HL-60/S4 treated with phorbol 12-myristate 13-acetate at 8.2 ng/mL for 4 days and 3 days (cell line): ENCODE results near the gene CD99L2.

Source experiments
- in situ Hi-C: fragments of 300-500 bp; cut with MboI; formaldehyde crosslinking; loops from 2 replicates; pipeline ENCODE4 v1.15.0; 2022; ENCODE audit warnings: low sequenced_read_pairs

The CD99L2 gene

GRCh38 chrX:150806827-150807226 is 91.6 kb downstream of the CD99L2 start:
- in situ Hi-C loops = no loop called here

GRCh38 chrX:150805736-150806135 is 92.7 kb downstream of the CD99L2 start:
- in situ Hi-C loops = no loop called here

GRCh38 chrX:150792949-150793527 is 105.4 kb downstream of the CD99L2 start:
- in situ Hi-C loops = loop anchor here (25.0 kb wide), 1 partner anchor 294 kb away; no protein-coding TSS in a partner anchor

- in situ Hi-C loops = loop anchor here (25.0 kb wide), 1 partner anchor 297 kb away; no protein-coding TSS in a partner anchor
These were observed 108.4 kb downstream of the CD99L2 start for GRCh38 chrX:150790021-150790420.

GRCh38 chrX:150781677-150782076 is 116.8 kb downstream of the CD99L2 start:
- in situ Hi-C loops = loop anchor here (25.0 kb wide), 1 partner anchor 306 kb away; no protein-coding TSS in a partner anchor

DNA sequence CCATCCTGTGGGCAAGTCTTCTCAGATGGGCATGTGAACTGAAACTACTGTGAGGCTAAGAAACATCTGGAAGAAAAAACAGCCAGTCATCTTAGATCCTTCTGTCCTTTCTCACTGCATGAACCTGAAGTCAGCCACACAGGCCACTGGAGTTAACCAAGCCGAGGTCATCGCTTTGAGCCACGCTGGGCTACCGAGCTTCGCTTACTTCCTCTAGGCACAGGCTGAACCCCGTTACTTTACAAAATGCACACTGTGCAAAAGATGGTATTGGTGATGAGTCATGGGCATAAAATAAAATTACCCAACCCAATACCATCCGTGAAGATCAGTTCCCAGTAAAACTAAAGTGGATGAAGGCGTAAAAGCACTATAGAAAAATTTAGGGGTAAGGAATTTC is 119.1 kb downstream of the CD99L2 start:
- in situ Hi-C loops = loop anchor here (25.0 kb wide), 1 partner anchor 308 kb away; no protein-coding TSS in a partner anchor

DNA sequence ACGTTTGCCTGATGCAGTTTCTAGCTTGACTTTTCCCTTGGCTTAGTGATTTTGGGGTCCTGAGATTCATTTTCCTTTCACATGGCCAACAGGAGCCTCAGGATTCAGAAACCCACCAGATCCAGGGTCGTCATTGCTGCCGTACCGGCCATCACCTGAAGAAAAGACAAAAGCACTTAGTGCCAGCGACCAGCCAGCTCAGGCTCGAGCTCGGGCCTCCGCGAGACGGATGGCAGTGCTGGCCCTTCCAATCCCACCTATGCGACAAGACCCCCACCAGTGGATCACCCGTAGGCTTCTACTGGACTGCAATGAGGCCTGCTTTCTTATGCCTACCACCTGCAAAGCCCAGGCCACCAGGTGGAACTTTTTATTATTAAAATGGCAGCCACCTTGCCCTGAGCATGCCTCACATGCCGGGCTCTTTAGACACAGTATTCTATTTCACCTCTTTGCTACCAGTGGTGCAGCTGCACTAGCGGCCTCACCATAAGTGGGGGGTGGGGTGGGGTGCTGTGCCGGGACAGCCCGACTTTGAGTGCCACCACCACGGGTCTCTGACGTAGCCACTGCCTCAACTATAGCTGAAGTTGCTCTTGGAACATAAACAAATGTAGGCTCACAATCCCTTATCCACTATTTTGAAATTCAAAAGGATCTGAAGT is 121.0 kb downstream of the CD99L2 start:
- in situ Hi-C loops = loop anchor here (25.0 kb wide), 1 partner anchor 310 kb away; no protein-coding TSS in a partner anchor

DNA sequence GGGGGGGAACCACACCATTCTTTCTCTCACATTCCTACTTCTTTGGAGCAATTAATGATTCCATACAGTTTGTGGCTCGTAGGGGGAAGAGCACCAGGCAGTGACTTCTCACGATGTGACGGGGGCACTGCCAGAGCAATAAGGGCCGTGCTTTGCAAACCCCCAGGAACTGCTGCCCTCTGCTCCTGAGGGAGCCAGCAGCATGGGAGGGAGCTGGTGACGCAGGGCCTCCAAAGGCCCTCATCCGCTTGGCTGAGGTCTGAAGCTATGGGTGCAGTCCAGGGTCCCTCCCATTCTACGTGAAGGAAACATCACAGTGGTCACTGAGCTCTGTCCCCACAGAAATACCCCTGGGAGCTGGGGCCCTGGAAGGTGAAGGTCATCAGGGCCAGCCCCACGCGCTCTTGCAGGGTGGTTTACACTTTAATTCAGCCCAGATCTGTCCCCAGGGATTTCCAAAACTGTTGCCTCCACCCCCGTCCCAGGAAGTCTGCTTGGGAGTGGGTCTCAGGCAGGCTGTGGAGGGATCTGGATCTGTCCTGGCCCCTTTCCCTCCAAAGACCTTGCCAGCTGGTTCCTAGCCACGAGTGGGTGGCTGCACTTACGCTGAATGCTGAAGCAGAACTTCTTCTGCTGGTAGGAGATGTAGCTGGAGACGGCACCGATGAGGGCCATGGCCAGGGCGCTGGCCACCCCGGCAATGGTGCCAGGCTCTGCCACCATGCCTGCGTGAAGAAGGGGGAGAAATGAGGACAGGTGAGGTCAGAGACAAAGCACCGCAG is 122.7 kb downstream of the CD99L2 start:
- in situ Hi-C loops = loop anchor here (25.0 kb wide), 1 partner anchor 312 kb away; no protein-coding TSS in a partner anchor

GRCh38 chrX:150774798-150775568 is 123.5 kb downstream of the CD99L2 start:
- in situ Hi-C loops = loop anchor here (25.0 kb wide), 1 partner anchor 312 kb away; no protein-coding TSS in a partner anchor

DNA sequence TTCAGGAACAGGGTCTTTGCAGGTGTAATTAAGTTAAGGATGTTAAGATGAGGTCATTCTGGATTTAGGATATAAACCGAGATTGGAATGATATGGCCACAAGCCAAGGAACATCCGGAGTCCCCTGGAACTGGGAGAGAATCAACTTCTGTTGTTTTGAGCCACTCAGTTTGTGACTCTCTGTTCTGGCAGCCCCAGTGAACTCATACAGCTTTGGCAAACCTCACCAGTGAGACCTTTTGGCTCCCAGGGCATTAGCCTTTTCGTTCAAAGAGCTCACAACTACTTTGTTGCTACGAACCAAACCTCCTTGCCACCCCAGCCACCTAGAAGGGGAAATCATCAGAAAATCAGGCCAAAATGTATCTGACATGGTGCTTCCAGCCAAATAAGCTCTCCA is 124.8 kb downstream of the CD99L2 start:
- in situ Hi-C loops = no loop called here

DNA sequence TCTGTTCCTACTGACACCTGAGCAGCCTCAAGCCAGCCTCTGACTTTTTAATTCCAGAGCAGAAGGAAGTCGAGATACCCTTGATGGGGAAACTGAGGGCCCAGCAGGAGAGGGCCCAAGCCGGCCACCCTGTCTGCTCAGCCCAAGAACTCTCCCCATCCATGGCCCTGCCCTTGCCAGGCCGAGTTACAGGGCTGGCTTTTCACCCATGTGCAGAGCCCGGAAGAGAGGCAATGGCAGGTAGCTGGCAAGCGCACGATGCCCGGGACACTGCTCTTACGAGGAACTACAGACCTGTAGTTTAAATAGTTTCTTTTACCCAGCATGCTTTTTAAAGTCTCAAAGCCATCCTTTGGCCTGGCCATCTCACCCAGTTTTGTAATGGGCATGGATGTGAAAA is 125.4 kb downstream of the CD99L2 start:
- in situ Hi-C loops = no loop called here

DNA sequence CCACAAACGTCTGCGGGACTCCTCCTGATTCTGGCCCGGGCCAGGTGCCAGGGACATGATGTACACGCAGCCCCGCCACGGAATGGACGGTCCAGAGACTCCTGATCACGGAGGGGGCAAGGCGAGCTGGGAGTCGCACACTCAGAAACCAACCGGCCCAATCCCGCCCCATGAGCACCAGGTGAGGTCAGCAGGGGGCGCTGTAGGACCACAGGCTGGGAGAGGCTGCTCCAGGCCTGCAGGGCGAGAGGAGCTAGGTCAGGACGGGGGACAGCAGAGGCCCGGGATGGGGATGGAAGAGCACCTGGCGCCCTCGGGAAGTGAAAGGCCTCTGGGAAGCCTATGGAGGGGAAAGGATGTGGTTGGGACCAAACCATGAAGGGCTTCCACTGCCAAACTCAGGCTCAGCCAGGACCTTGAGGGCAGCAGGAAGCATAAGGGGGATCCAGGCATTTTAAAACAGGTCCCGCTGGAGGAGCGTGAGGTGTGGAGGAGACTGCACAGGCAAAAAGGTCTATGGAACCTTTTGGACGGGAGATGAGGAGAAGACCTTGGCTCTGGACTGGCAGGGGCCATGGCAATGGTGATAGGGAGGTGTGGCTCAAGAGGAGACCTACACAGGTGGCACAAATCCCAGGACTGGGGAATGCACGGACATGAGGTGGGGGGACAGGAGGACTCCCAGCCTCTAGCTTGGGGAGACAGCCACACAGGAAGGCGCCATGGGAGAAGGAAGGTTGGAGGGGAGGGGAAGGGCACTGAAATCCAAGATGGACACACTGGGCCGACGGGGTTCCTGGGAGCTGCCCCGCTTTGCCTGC is 126.1 kb downstream of the CD99L2 start:
- in situ Hi-C loops = no loop called here

GRCh38 chrX:150771116-150771515 is 127.4 kb downstream of the CD99L2 start:
- in situ Hi-C loops = no loop called here

GRCh38 chrX:150770623-150771022 is 127.8 kb downstream of the CD99L2 start:
- in situ Hi-C loops = no loop called here

GRCh38 chrX:150769408-150769807 is 129.1 kb downstream of the CD99L2 start:
- in situ Hi-C loops = no loop called here

- in situ Hi-C loops = no loop called here
These were observed 129.8 kb downstream of the CD99L2 start for GRCh38 chrX:150768580-150769190.

- in situ Hi-C loops = no loop called here
These were observed 130.4 kb downstream of the CD99L2 start for GRCh38 chrX:150768132-150768485.

DNA sequence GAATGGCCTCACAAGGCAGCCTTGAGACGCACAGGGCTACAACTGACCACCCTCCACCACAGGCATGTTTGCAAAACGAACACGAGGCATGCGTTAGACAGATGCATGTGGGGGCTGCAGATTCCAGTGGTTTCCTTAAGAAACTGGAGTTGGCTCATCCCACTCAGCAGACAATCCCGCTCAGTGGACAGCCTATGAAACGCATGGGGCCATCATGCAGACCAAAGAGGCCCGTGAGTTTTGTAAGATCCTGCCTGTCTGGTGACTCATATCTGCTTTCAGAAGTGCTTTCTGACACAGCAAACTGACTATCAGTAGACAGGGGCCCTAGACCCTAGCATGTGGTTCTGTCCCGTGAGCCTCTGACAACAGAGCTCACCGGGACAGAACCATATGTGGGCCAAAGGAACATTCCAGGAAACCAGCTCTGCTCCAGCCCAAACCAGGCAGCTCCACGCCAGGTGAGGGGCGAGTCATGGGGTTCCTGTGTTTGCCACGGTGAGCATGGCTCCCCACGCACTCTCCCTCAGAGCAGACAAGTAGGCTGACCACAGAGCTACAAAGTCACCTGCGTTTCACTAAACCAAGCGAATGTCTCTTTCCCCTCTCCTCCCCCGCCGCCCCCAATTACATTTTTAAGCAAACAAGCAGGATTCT is 130.9 kb downstream of the CD99L2 start:
- in situ Hi-C loops = no loop called here

- in situ Hi-C loops = no loop called here
These were observed 131.4 kb downstream of the CD99L2 start for GRCh38 chrX:150767045-150767395.
